T-cell (primary cell): ENCODE measurements around the gene SLC37A1. TPM values are rescaled to one million over a fixed set of nuclear protein-coding genes. Genes with fewer than 3 reads are reported as not detected.
A peak's percentile ranks its signal among the peaks of the same experiment; 100 is the strongest.

Experiments used
- ATAC-seq, 4 experiments: fragments of 200-7000 bp in 3 of 4; fragments of 150-1000 bp in 1 of 4; cut with Tn5 transposase; replicated peaks in 1 of 4; 1 replicate in 3 of 4; 2 replicates in 1 of 4; pipeline ENCODE4 v1.10.0; 2021; ENCODE audit warnings: moderate library complexity in 3 of 4, mild to moderate bottlenecking in 2 of 4, moderate number of reproducible peaks in 1 of 4
- CTCF ChIA-PET, 2 donors: fragments of 300-600 bp; sonication (Branson Sonifier 250); formaldehyde crosslinking; loops; one replicate each; lab custom pipeline; 2022; ENCODE audit warnings: antibody characterized with exemption in 2 of 2; lab: Charles Lee
- POLR2A ChIA-PET, 2 donors: fragments of 300-600 bp; sonication (Branson Sonifier 250); formaldehyde crosslinking; loops; one replicate each; lab custom pipeline; 2022; ENCODE audit warnings: antibody characterized with exemption in 2 of 2; lab: Charles Lee
- DNase-seq, 35 experiments: peaks; one replicate each; pipeline versions ENCODE4 v3.0.0 to v3.0.0-alpha.2; 2013 to 2023
- H3K27ac ChIP-seq: one replicate; pipeline ENCODE4 v1.5.1; 2013; ENCODE audit warnings: low read length
- H3K27me3 ChIP-seq, 2 experiments: replicated peaks in 1 of 2; 1 replicate in 1 of 2; 2 replicates in 1 of 2; pipeline versions ENCODE4 v1.6.1 to v1.7.0; 2013; ENCODE audit warnings: low read length in 1 of 2, mixed read lengths in 1 of 2; ENCODE audit not compliant: control insufficient read depth in 2 of 2, insufficient read depth in 2 of 2; ENCODE audit errors: extremely low read depth in 1 of 2
- H3K36me3 ChIP-seq, 2 donors: 1 replicate in 1 of 2; 2 replicates in 1 of 2; pipeline versions ENCODE4 v1.6.1 to v1.7.0; 2013; ENCODE audit warnings: low read length in 1 of 2; ENCODE audit not compliant: control insufficient read depth in 2 of 2, insufficient read depth in 1 of 2; ENCODE audit errors: extremely low read depth in 1 of 2
- H3K4me1 ChIP-seq, 2 experiments: 1 replicate in 1 of 2; 2 replicates in 1 of 2; pipeline versions ENCODE4 v1.6.1 to v1.7.0; 2013; ENCODE audit warnings: low read length in 2 of 2, mixed read lengths in 1 of 2; ENCODE audit not compliant: insufficient read depth in 2 of 2, control insufficient read depth in 1 of 2; ENCODE audit errors: extremely low read depth in 1 of 2
- H3K4me3 ChIP-seq, 2 donors: 1 replicate in 1 of 2; 2 replicates in 1 of 2; pipeline versions ENCODE4 v1.5.1 to v1.7.0; 2013; ENCODE audit warnings: mild to moderate bottlenecking in 2 of 2, low read length in 1 of 2, moderate library complexity in 1 of 2; ENCODE audit not compliant: control insufficient read depth in 1 of 2; ENCODE audit errors: extremely low read depth in 1 of 2
- H3K9me3 ChIP-seq: 2 replicates; pipeline ENCODE4 v1.7.0; 2013
- H3K27ac Mint-ChIP-seq, 2 donors: one replicate each; pipeline ENCODE4 v1.8.0; 2020 to 2021; ENCODE audit warnings: mild to moderate bottlenecking in 2 of 2, mixed read lengths in 2 of 2
- H3K27me3 Mint-ChIP-seq, 2 donors: one replicate each; pipeline ENCODE4 v1.8.0; 2021 to 2022; ENCODE audit warnings: mixed read lengths in 2 of 2
- H3K36me3 Mint-ChIP-seq: one replicate; pipeline ENCODE4 v1.8.0; 2021; ENCODE audit warnings: mixed read lengths
- H3K4me1 Mint-ChIP-seq, 3 donors: one replicate each; pipeline ENCODE4 v1.8.0; 2020 to 2022; ENCODE audit warnings: mixed read lengths in 3 of 3, mild to moderate bottlenecking in 1 of 3
- H3K4me3 Mint-ChIP-seq, 3 donors: one replicate each; pipeline ENCODE4 v1.8.0; 2020 to 2022; ENCODE audit warnings: mild to moderate bottlenecking in 3 of 3, mixed read lengths in 3 of 3, moderate library complexity in 3 of 3
- H3K9me3 Mint-ChIP-seq, 3 donors: one replicate each; pipeline ENCODE4 v1.8.0; 2020 to 2022; ENCODE audit warnings: mixed read lengths in 3 of 3
- WGBS: methylation state at CpG from one replicate; pipeline ENCODE4 v1.1.5; 2013; ENCODE audit warnings: missing lambda C conversion rate; ENCODE audit not compliant: insufficient coverage; 5-methylcytosine and 5-hydroxymethylcytosine counted together
- total RNA-seq, 35 experiments: library from RNA in 6 of 35; stranded (reverse) in 6 of 35; fragments of 120-200 nt in 1 of 35; gene quantifications; one replicate each; pipeline versions ENCODE4 v1.2.1 to v1.2.4 and lab custom pipeline; 2013 to 2026

Gene SLC37A1
- total RNA-seq, 5 donors from 2014 or later (not counting 1 experiment from before 2014, with no cell fraction given) = 18.7 to 26.3 (median 22.6) TPM

DNA sequence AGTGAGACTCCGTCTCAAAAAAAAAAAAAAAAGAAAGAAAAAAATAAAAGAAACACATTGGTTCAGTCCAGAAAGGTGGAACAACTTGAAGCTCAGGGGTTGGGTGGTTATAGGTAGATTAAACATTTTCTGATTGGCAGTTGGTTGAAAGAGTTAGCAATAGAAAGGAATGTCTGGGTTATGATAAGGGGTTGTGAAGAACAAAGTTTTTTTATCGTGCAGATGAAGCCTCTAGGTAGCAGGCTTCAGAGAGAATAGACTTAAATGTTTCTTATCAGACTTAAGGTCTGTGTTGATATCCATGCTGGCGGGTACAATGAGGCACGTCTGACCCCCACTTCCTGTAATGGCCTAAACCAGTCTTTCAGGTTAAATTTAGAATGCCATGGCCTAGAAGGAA lies 94.8 kb downstream of the SLC37A1 start:
- ATAC-seq = no peak
- Histone ChIP-seq H3K4me1 (no peaks in the 10 kb centered on the region), H3K36me3 (peaks cover 0 to 3% of the 10 kb centered on the region in 2 donors), H3K27ac (no peak overlapping the region), H3K4me3 (no peak overlapping the region), H3K9me3 (peaks cover 2% of the 10 kb centered on the region), H3K27me3 (no peaks in the 10 kb centered on the region)
- peaks cover 9 to 38% (median 12%) of the 10 kb centered on the region in 3 donors for H3K9me3 Mint-ChIP-seq
- no CpG with 5 or more reads among the region's 4 CpGs for WGBS
- peaks cover 4 to 13% (median 12%) of the 10 kb centered on the region in 3 donors for H3K4me1 Mint-ChIP-seq
- no peak overlapping the region for H3K27ac Mint-ChIP-seq
- CTCF ChIA-PET = no interaction called here
- DNase-seq = no peak
- no peaks in the 10 kb centered on the region for H3K27me3 Mint-ChIP-seq
- POLR2A ChIA-PET = interaction anchor here in 1 of 2 donors (0.7 kb wide), 1 partner anchor 1295 kb away, joined by 4 read pairs; no protein-coding TSS in a partner anchor
- peaks cover 4% of the 10 kb centered on the region for H3K36me3 Mint-ChIP-seq
- H3K4me3 Mint-ChIP-seq = no peak overlapping the region

- no peak overlapping the region for H3K27ac Mint-ChIP-seq
- no CpG with 5 or more reads among the region's 2 CpGs for WGBS
Measured at GRCh38 chr21:42609811-42610210, 96.2 kb downstream of the SLC37A1 start.

DNA sequence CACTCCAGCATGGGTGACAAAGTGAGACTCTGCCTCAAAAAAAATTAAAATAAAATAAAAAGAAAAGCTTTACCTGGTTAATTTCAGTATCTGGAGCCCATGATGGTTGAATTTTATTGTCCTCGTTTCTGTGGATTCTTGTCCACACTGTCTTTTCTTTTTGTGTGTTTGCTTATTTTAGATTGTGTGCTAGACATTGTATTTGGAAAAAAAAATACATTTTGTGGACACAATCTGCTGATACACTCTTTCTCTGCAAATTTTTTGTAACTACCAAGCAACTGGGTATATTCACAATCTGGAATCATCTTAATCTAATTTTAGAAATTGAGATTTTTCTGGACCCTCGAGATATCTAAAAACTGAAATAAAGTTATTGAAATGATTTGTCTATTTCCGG lies 98.2 kb downstream of the SLC37A1 start:
- H3K9me3 ChIP-seq = no peaks in the 10 kb centered on the region
- POLR2A ChIA-PET = no interaction called here

More at GRCh38 chr21:42609811-42610210, 96.2 kb downstream of the SLC37A1 start:
- ATAC-seq (peak in 2 of 4 experiments; percentile 12 to 72), DNase-seq (peak in 27 of 35 experiments; percentile 9 to 73 (median 31))
- no peak overlapping the region for H3K27ac ChIP-seq
- H3K9me3 ChIP-seq = peaks cover 2% of the 10 kb centered on the region
- Mint-ChIP-seq H3K4me3 (no peak overlapping the region), H3K27me3 (no peaks in the 10 kb centered on the region), H3K4me1 (peaks cover 7 to 15% (median 15%) of the 10 kb centered on the region in 3 donors), H3K9me3 (peaks cover 9 to 31% (median 12%) of the 10 kb centered on the region in 3 donors), H3K36me3 (peaks cover 4% of the 10 kb centered on the region)
- H3K36me3 ChIP-seq = peaks cover 0 to 3% of the 10 kb centered on the region in 2 donors
- ChIA-PET CTCF (no interaction called here), POLR2A (no interaction called here)
- H3K4me3 ChIP-seq = no peak overlapping the region
- H3K4me1 ChIP-seq = peaks cover 6 to 12% of the 10 kb centered on the region in 2 experiments
- H3K27me3 ChIP-seq = no peaks in the 10 kb centered on the region

DNA sequence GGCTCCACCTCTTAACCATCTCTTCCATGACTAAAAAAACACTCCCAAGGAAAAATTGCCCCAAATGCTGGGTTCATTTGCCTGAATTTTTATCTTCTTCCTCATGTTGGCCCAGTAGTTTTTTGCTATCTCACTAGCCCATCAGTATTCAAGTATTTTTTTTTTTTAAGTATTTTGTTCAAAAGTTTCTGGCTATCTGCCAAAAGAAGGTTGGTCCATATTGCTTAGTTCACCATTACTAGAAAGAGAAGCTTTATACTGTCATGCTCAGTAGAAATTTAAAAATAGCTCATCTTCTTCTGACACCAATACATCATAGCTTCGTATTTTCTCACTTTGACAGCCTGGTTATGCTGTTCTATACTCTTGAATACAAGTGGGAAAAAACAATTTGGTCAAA lies 98.7 kb downstream of the SLC37A1 start:
- H3K27me3 ChIP-seq = peaks cover 0 to 11% of the 10 kb centered on the region in 2 experiments
- Mint-ChIP-seq H3K27ac (no peak overlapping the region), H3K27me3 (no peaks in the 10 kb centered on the region), H3K9me3 (peaks cover 0 to 18% (median 4%) of the 10 kb centered on the region in 3 donors), H3K4me1 (peaks cover 7 to 15% (median 15%) of the 10 kb centered on the region in 3 donors), H3K36me3 (no peaks in the 10 kb centered on the region), H3K4me3 (no peak overlapping the region)
- DNase-seq (no peak), ATAC-seq (no peak)
- peaks cover 0 to 3% of the 10 kb centered on the region in 2 donors for H3K36me3 ChIP-seq
- no CpG with 5 or more reads among the region's 1 CpG for WGBS
- H3K27ac ChIP-seq = no peak overlapping the region
- H3K4me3 ChIP-seq = no peak overlapping the region
- POLR2A ChIA-PET = interaction anchor here in 1 of 2 donors (0.6 kb wide), 1 partner anchor 29 kb away, joined by 4 read pairs; no protein-coding TSS in a partner anchor
- H3K4me1 ChIP-seq = peaks cover 17 to 38% of the 10 kb centered on the region in 2 experiments
- CTCF ChIA-PET = interaction anchor here in 1 of 2 donors (0.7 kb wide), 1 partner anchor 19 kb away, joined by 6 read pairs; no protein-coding TSS in a partner anchor
- no peaks in the 10 kb centered on the region for H3K9me3 ChIP-seq

More for the DNA sequence above, 98.2 kb downstream of the SLC37A1 start:
- H3K36me3 ChIP-seq = peaks cover 0 to 3% of the 10 kb centered on the region in 2 donors
- DNase-seq (no peak), ATAC-seq (no peak)
- Mint-ChIP-seq H3K4me1 (peaks cover 7 to 15% (median 15%) of the 10 kb centered on the region in 3 donors), H3K27me3 (no peaks in the 10 kb centered on the region), H3K4me3 (no peak overlapping the region), H3K27ac (no peak overlapping the region), H3K9me3 (peaks cover 0 to 18% (median 4%) of the 10 kb centered on the region in 3 donors), H3K36me3 (no peaks in the 10 kb centered on the region)
- 100% methylated on average over 1 of the region's 3 CpGs for WGBS
- H3K4me3 ChIP-seq = no peak overlapping the region
- CTCF ChIA-PET = no interaction called here
- H3K27ac ChIP-seq = no peak overlapping the region
- H3K4me1 ChIP-seq = peaks cover 14 to 32% of the 10 kb centered on the region in 2 experiments
- peaks cover 0 to 6% of the 10 kb centered on the region in 2 experiments for H3K27me3 ChIP-seq

DNA sequence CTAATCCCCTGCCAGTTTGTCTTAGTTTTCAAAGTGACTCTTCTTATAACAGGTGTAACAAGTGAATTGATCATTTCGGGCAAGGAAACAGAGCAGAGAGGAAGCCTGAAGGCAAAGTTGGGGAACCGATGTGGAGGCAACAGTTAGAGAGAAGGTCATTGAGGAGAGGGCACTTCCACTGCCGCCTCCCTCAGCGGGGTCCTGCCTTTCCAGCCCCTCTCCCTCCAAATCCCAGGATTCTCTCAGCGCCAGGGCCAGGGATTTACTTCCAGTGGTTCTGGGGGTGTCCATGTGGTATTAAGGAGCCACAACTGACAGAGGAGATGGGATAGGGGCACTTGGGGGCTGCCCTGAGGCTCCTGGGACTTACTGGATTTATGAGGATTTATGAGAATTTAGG lies 100.1 kb downstream of the SLC37A1 start:
- peaks cover 0 to 19% of the 10 kb centered on the region in 2 experiments for H3K27me3 ChIP-seq
- ATAC-seq (no peak), DNase-seq (no peak)
- H3K27ac Mint-ChIP-seq = no peak overlapping the region
- H3K9me3 ChIP-seq = no peaks in the 10 kb centered on the region
- no peak overlapping the region for H3K27ac ChIP-seq
- H3K4me1 ChIP-seq = peaks cover 17 to 38% of the 10 kb centered on the region in 2 experiments
- H3K36me3 ChIP-seq = peaks cover 0 to 3% of the 10 kb centered on the region in 2 donors
- no CpG with 5 or more reads among the region's 5 CpGs for WGBS
- H3K4me3 Mint-ChIP-seq = no peak overlapping the region
- H3K27me3 Mint-ChIP-seq = peaks cover 0 to 3% of the 10 kb centered on the region in 2 donors
- POLR2A ChIA-PET = no interaction called here
- CTCF ChIA-PET = no interaction called here
- H3K36me3 Mint-ChIP-seq = no peaks in the 10 kb centered on the region
- no peak overlapping the region for H3K4me3 ChIP-seq
- peaks cover 0 to 18% (median 4%) of the 10 kb centered on the region in 3 donors for H3K9me3 Mint-ChIP-seq
- peaks cover 7 to 15% (median 15%) of the 10 kb centered on the region in 3 donors for H3K4me1 Mint-ChIP-seq

DNA sequence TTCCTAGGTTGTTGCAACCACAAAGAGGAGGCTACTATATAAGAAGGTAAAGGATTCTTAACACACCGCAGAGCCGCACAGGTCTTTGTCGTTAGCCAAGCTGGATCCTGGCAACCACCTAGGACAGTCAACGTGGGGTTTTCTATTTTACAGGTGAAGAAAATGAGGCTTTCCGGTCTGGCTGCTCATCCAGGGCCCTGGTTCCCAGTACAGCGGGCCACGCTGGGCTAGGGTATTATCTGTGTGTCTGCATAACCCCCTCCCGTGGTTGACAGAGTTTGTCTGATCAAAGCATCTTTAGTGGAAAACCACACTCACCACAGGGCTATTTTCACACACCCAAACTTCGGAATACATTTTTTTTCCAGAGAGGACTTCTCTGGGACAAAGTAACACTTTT lies 100.7 kb downstream of the SLC37A1 start:
- H3K27me3 Mint-ChIP-seq = peaks cover 0 to 3% of the 10 kb centered on the region in 2 donors
- no peak overlapping the region for H3K4me3 Mint-ChIP-seq
- WGBS = 0% methylated on average over 2 of the region's 9 CpGs
- H3K27ac Mint-ChIP-seq = no peak overlapping the region
- Histone ChIP-seq H3K9me3 (no peaks in the 10 kb centered on the region), H3K4me3 (peak overlapping the region; percentile 38 to 66), H3K27me3 (peaks cover 0 to 19% of the 10 kb centered on the region in 2 experiments), H3K36me3 (peaks cover 0 to 3% of the 10 kb centered on the region in 2 donors), H3K4me1 (peaks cover 17 to 38% of the 10 kb centered on the region in 2 experiments), H3K27ac (peak overlapping the region; percentile 78)
- DNase-seq (peak in 34 of 35 experiments; percentile 4 to 75 (median 38)), ATAC-seq (peak; percentile 54 to 69 (median 58))
- peaks cover 7 to 15% (median 13%) of the 10 kb centered on the region in 3 donors for H3K4me1 Mint-ChIP-seq
- peaks cover 0 to 14% (median 0%) of the 10 kb centered on the region in 3 donors for H3K9me3 Mint-ChIP-seq
- no peaks in the 10 kb centered on the region for H3K36me3 Mint-ChIP-seq
- CTCF ChIA-PET = no interaction called here
- POLR2A ChIA-PET = interaction anchor here in 1 of 2 donors (0.6 kb wide), 1 partner anchor 100 kb away, joined by 6 read pairs; no protein-coding TSS in a partner anchor
